Memory B cell (primary cell): ENCODE data around the gene AFG1L.

ENCODE experiments used
- ATAC-seq: fragments of 150-1000 bp; cut with Tn5 transposase; 2 replicates; pipeline ENCODE4 v1.10.0; 2021; ENCODE audit warnings: low read depth, mild to moderate bottlenecking, moderate library complexity
- DNase-seq, 2 donors: peaks; one replicate each; pipeline ENCODE4 v3.0.0; 2022; ENCODE audit warnings: low spot score in 2 of 2
- H3K27ac Mint-ChIP-seq: one replicate; pipeline ENCODE4 v1.8.0; 2022; ENCODE audit warnings: mild to moderate bottlenecking, moderate library complexity, mixed read lengths
- H3K27me3 Mint-ChIP-seq: one replicate; pipeline ENCODE4 v1.8.0; 2022; ENCODE audit warnings: mixed read lengths
- H3K36me3 Mint-ChIP-seq: one replicate; pipeline ENCODE4 v1.8.0; 2022; ENCODE audit warnings: mild to moderate bottlenecking, mixed read lengths
- H3K4me1 Mint-ChIP-seq: one replicate; pipeline ENCODE4 v1.8.0; 2022; ENCODE audit warnings: mixed read lengths
- H3K4me3 Mint-ChIP-seq: one replicate; pipeline ENCODE4 v1.8.0; 2022; ENCODE audit warnings: mild to moderate bottlenecking, moderate library complexity, mixed read lengths
- H3K9me3 Mint-ChIP-seq: one replicate; pipeline ENCODE4 v1.8.0; 2022; ENCODE audit warnings: mixed read lengths

Gene AFG1L

DNA sequence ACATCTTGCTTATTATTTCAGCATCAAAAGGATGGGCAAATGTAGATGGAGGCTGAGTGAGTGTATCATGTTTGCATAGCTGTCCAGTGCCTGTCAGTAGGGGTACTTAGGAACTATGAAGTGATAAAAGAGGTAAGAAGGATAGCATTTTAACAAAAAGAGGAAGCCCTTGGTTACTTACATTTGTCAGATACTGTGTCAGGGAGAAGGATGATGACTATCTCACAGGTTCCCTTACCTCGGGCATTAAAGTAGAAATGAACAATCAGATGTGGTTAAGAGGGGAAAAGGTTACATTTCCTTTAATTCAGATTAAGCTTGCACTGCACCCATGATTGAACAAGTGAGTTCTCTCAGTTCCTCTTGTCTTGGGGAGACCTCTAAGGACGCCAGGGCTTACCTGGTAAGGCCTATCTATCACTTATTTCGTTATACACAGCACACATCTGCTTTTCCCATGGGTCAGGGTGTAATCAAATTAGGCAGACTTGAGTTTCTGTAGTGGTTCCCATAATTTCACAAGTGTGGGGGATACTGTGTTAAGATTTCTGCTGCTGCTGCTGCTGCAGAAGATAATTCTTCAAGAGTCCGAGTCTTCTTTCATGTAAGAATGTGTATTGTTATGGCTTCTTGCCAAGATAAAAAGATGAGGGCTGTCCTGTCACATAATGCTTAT, 270.4 kb downstream of the AFG1L start:
- peak; percentile 49 to 75 for DNase-seq
- Mint-ChIP-seq H3K4me1 (peaks cover 46% of the 10 kb centered on the region), H3K4me3 (peak overlapping the region; percentile 73), H3K36me3 (peaks cover 20% of the 10 kb centered on the region), H3K27me3 (no peaks in the 10 kb centered on the region), H3K27ac (peak overlapping the region; percentile 92), H3K9me3 (peaks cover 2% of the 10 kb centered on the region)
- peak; percentile 83 for ATAC-seq

GRCh38 chr6:108565893-108566292, 271.0 kb downstream of the AFG1L start:
- Mint-ChIP-seq H3K4me3 (peak overlapping the region; percentile 73), H3K9me3 (peaks cover 2% of the 10 kb centered on the region), H3K36me3 (peaks cover 21% of the 10 kb centered on the region), H3K4me1 (peaks cover 46% of the 10 kb centered on the region), H3K27me3 (no peaks in the 10 kb centered on the region), H3K27ac (peak overlapping the region; percentile 92)
- ATAC-seq (peak; percentile 61), DNase-seq (peak in 1 of 2 donors; percentile 47)

GRCh38 chr6:108566406-108566805, 271.6 kb downstream of the AFG1L start:
- Mint-ChIP-seq H3K9me3 (peaks cover 2% of the 10 kb centered on the region), H3K27me3 (no peaks in the 10 kb centered on the region), H3K4me1 (peaks cover 49% of the 10 kb centered on the region), H3K27ac (peak overlapping the region; percentile 92), H3K4me3 (no peak overlapping the region), H3K36me3 (peaks cover 26% of the 10 kb centered on the region)
- DNase-seq (no peak), ATAC-seq (no peak)

GRCh38 chr6:108568101-108568500, 273.2 kb downstream of the AFG1L start:
- H3K27me3 Mint-ChIP-seq, result no peaks in the 10 kb centered on the region
- DNase-seq (no peak), ATAC-seq (no peak)
- H3K4me1 Mint-ChIP-seq, result peaks cover 39% of the 10 kb centered on the region
- peaks cover 2% of the 10 kb centered on the region for H3K9me3 Mint-ChIP-seq
- no peak overlapping the region for H3K27ac Mint-ChIP-seq
- H3K36me3 Mint-ChIP-seq, result peaks cover 22% of the 10 kb centered on the region
- no peak overlapping the region for H3K4me3 Mint-ChIP-seq

- peaks cover 36% of the 10 kb centered on the region for H3K4me1 Mint-ChIP-seq
- H3K27ac Mint-ChIP-seq, result no peak overlapping the region
- no peak for ATAC-seq
Observed at GRCh38 chr6:108568551-108569305, 273.9 kb downstream of the AFG1L start.

GRCh38 chr6:108570517-108570916, 275.7 kb downstream of the AFG1L start:
- DNase-seq (no peak), ATAC-seq (no peak)
- peaks cover 20% of the 10 kb centered on the region for H3K36me3 Mint-ChIP-seq
- H3K4me3 Mint-ChIP-seq, result no peak overlapping the region
- H3K27me3 Mint-ChIP-seq, result no peaks in the 10 kb centered on the region
- no peaks in the 10 kb centered on the region for H3K9me3 Mint-ChIP-seq
- peaks cover 33% of the 10 kb centered on the region for H3K4me1 Mint-ChIP-seq
- no peak overlapping the region for H3K27ac Mint-ChIP-seq

More at GRCh38 chr6:108568551-108569305, 273.9 kb downstream of the AFG1L start:
- H3K27me3 Mint-ChIP-seq, result no peaks in the 10 kb centered on the region
- DNase-seq, result no peak
- peaks cover 20% of the 10 kb centered on the region for H3K36me3 Mint-ChIP-seq
- H3K4me3 Mint-ChIP-seq, result no peak overlapping the region
- no peaks in the 10 kb centered on the region for H3K9me3 Mint-ChIP-seq

DNA sequence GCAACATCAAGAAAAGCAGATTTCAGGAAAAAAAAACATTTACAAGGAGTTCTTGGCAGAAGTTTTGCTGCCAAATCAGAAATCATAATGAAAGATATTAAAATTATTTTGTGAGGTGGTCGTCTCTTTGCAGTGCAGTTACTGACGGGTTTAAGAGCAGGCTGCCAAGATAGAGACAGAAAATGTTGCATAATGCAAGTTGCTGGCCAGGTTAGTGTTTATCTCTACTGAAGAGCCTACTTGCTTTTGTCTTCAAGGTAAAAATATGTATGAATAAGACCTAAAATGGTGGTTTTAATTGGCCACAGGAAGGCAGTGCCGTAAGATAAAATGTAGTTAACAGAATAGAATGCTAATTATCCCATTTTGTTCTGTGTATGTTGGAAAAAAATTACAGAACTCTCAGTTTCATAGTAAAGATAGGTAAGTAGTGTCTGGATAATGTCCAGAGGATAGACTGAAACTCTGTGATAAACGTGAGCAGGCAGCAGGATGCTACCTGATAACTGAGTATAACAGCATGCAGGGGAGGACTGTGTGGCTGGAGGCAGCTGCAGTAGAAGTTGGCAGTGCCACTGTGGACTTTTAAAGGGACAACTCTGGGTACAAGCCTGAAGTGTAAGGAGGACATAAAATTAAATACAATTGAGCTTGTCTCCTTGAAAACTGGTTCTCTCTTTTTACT, 279.7 kb downstream of the AFG1L start:
- no peak overlapping the region for H3K4me3 Mint-ChIP-seq
- no peaks in the 10 kb centered on the region for H3K27me3 Mint-ChIP-seq
- peaks cover 43% of the 10 kb centered on the region for H3K4me1 Mint-ChIP-seq
- peaks cover 14% of the 10 kb centered on the region for H3K36me3 Mint-ChIP-seq
- ATAC-seq, result no peak
- no peak for DNase-seq
- H3K9me3 Mint-ChIP-seq, result no peaks in the 10 kb centered on the region
- no peak overlapping the region for H3K27ac Mint-ChIP-seq
